Measurements from ENCODE around the gene MLANA. TPM values are rescaled to one million over a fixed set of nuclear protein-coding genes. Genes with fewer than 3 reads are reported as not detected.

The MLANA gene
- polyA plus RNA-seq, 1 donor from 2014 or later = not detected

DNA sequence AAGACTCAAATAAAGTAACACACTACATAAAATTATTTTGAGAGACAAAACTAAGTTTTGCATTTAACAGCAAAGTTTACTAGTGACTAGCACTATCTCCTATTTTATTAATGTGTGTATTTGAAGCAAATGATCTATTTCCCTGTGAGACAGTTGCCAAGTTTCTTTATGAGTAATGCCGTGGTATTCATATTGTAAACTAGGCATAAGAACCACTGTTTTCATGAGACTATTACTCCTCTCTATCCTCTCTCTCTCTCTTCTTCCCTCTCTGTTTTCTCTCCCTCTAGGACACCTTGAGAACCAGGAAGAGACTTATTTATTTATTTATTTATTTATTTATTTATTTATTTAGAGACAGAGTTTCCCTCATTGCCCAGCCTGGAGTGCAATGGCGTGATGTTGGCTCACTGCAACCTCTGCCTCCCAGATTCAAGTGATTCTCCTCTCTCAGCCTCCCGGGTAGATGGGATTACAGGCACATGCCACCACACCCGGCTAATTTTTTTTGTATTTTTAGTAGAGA is 61.1 kb downstream of the MLANA start:
- Histone ChIP-seq H3K9me2 (ENCODE audit: insufficient read depth, low read length) (no peaks in the 10 kb centered on the region), H3K4me2 (ENCODE audit: low read length) (no peak overlapping the region), H4K20me1 (ENCODE audit: insufficient read depth) (no peaks in the 10 kb centered on the region), H2AFZ (ENCODE audit: low read depth, low read length) (no peak overlapping the region), H3F3A (ENCODE audit: insufficient read depth, low read length, poor library complexity, severe bottlenecking) (no peaks in the 10 kb centered on the region), H3K4me3 (ENCODE audit: low read length) (no peak overlapping the region), H3K9ac (ENCODE audit: low read length) (no peak overlapping the region), H3K79me2 (replicated peaks; ENCODE audit: insufficient read depth, low read length) (no peaks in the 10 kb centered on the region), H3K27ac (ENCODE audit: low read length) (no peak overlapping the region), H3K9me3 (ENCODE audit: low read length) (no peaks in the 10 kb centered on the region), H3K27me3 (ENCODE audit: insufficient read depth, low read depth, low read length) (no peaks in the 10 kb centered on the region), H3K36me3 (ENCODE audit: insufficient read depth, low read length) (no peaks in the 10 kb centered on the region)
- TF ChIP-seq, protein P1, sequence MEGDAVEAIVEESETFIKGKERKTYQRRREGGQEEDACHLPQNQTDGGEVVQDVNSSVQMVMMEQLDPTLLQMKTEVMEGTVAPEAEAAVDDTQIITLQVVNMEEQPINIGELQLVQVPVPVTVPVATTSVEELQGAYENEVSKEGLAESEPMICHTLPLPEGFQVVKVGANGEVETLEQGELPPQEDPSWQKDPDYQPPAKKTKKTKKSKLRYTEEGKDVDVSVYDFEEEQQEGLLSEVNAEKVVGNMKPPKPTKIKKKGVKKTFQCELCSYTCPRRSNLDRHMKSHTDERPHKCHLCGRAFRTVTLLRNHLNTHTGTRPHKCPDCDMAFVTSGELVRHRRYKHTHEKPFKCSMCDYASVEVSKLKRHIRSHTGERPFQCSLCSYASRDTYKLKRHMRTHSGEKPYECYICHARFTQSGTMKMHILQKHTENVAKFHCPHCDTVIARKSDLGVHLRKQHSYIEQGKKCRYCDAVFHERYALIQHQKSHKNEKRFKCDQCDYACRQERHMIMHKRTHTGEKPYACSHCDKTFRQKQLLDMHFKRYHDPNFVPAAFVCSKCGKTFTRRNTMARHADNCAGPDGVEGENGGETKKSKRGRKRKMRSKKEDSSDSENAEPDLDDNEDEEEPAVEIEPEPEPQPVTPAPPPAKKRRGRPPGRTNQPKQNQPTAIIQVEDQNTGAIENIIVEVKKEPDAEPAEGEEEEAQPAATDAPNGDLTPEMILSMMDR (IDR thresholded peaks at IDR 0.05; ENCODE audit: poor library complexity, severe bottlenecking) = no peak
- no peak for TF ChIP-seq EZH2 (IDR thresholded peaks at IDR 0.05; ENCODE audit: borderline replicate concordance, insufficient read depth, low read length, poor library complexity, severe bottlenecking)
- no peak for TF ChIP-seq SMC3 (conservative IDR thresholded peaks at IDR 0.05; ENCODE audit: poor library complexity)
- no peak for TF ChIP-seq MXI1 (conservative IDR thresholded peaks at IDR 0.05; ENCODE audit: poor library complexity, severe bottlenecking)
- TF ChIP-seq POLR2AphosphoS5 (IDR thresholded peaks at IDR 0.05) = no peak
- no peak for TF ChIP-seq TAF1 (IDR thresholded peaks at IDR 0.05; ENCODE audit: low read depth)
- TF ChIP-seq RAD21 (conservative IDR thresholded peaks at IDR 0.05) = no peak
- no peak for TF ChIP-seq EP300 (conservative IDR thresholded peaks at IDR 0.05; ENCODE audit: poor library complexity, severe bottlenecking)
- TF ChIP-seq, protein P2, sequence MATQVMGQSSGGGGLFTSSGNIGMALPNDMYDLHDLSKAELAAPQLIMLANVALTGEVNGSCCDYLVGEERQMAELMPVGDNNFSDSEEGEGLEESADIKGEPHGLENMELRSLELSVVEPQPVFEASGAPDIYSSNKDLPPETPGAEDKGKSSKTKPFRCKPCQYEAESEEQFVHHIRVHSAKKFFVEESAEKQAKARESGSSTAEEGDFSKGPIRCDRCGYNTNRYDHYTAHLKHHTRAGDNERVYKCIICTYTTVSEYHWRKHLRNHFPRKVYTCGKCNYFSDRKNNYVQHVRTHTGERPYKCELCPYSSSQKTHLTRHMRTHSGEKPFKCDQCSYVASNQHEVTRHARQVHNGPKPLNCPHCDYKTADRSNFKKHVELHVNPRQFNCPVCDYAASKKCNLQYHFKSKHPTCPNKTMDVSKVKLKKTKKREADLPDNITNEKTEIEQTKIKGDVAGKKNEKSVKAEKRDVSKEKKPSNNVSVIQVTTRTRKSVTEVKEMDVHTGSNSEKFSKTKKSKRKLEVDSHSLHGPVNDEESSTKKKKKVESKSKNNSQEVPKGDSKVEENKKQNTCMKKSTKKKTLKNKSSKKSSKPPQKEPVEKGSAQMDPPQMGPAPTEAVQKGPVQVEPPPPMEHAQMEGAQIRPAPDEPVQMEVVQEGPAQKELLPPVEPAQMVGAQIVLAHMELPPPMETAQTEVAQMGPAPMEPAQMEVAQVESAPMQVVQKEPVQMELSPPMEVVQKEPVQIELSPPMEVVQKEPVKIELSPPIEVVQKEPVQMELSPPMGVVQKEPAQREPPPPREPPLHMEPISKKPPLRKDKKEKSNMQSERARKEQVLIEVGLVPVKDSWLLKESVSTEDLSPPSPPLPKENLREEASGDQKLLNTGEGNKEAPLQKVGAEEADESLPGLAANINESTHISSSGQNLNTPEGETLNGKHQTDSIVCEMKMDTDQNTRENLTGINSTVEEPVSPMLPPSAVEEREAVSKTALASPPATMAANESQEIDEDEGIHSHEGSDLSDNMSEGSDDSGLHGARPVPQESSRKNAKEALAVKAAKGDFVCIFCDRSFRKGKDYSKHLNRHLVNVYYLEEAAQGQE (IDR thresholded peaks at IDR 0.05; ENCODE audit: borderline replicate concordance) = no peak

DNA sequence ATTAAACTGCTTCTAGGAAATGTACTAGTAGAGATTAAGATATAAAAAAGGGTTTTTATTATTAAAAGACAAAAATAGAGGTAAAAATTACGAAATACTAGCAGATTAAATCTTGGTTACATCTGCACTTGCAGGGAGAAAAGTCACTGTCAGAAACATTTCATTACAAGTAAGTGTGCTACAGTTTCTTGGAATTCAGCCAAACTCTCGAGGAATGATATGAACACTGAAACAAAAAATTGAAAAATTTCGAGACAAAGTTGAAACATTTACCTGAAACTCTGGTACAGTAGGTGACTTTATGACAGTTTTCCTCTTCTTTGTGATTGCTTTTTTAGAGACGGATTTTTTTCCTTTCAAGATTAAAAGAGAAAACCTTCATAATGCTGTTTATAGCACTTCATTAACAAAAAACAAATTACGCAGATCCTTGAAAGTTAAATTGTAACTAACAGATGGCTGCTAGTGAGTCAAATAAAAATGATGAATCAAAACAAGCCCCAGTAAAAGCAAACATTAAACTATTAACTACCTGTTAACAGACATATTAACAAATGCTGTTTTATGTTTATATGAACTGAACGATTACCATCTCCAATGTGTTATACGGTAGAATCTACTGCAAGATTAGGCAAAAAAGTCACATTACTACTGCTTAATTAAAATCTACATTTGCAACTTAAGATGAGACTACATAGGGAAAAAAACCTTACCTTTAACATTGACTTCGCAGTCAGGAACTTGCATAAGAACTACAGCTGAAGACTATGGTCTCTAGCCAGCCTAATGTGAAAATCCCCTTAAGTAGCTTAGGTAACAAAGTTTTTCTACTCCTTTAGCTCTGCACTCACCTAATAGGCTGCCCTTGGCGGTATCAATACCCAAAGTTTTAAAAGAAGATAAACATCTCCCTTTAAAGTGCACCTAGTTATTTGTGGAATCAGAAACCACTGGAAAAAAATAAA is 63.3 kb downstream of the MLANA start:
- no peak overlapping the region for H3K4me3 ChIP-seq (ENCODE audit: low read length)
- no peaks in the 10 kb centered on the region for H3K79me2 ChIP-seq (replicated peaks; ENCODE audit: insufficient read depth, low read length)
- no peaks in the 10 kb centered on the region for H3K27me3 ChIP-seq (ENCODE audit: insufficient read depth, low read depth, low read length)
- TF ChIP-seq EP300 (conservative IDR thresholded peaks at IDR 0.05; ENCODE audit: poor library complexity, severe bottlenecking) (no peak), SMC3 (conservative IDR thresholded peaks at IDR 0.05; ENCODE audit: poor library complexity) (no peak), MXI1 (conservative IDR thresholded peaks at IDR 0.05; ENCODE audit: poor library complexity, severe bottlenecking) (no peak), RAD21 (conservative IDR thresholded peaks at IDR 0.05) (no peak), POLR2AphosphoS5 (IDR thresholded peaks at IDR 0.05) (no peak), TAF1 (IDR thresholded peaks at IDR 0.05; ENCODE audit: low read depth) (no peak), EZH2 (IDR thresholded peaks at IDR 0.05; ENCODE audit: borderline replicate concordance, insufficient read depth, low read length, poor library complexity, severe bottlenecking) (no peak)
- TF ChIP-seq, protein P2 (IDR thresholded peaks at IDR 0.05; ENCODE audit: borderline replicate concordance) = no peak
- TF ChIP-seq, protein P1 (IDR thresholded peaks at IDR 0.05; ENCODE audit: poor library complexity, severe bottlenecking) = no peak
- H3K4me2 ChIP-seq (ENCODE audit: low read length) = no peak overlapping the region
- H3K27ac ChIP-seq (ENCODE audit: low read length) = no peak overlapping the region
- no peaks in the 10 kb centered on the region for H4K20me1 ChIP-seq (ENCODE audit: insufficient read depth)
- H3K9ac ChIP-seq (ENCODE audit: low read length) = no peak overlapping the region
- H3F3A ChIP-seq (ENCODE audit: insufficient read depth, low read length, poor library complexity, severe bottlenecking) = no peaks in the 10 kb centered on the region
- no peaks in the 10 kb centered on the region for H3K36me3 ChIP-seq (ENCODE audit: insufficient read depth, low read length)
- H3K9me2 ChIP-seq (ENCODE audit: insufficient read depth, low read length) = no peaks in the 10 kb centered on the region
- no peaks in the 10 kb centered on the region for H3K9me3 ChIP-seq (ENCODE audit: low read length)
- H2AFZ ChIP-seq (ENCODE audit: low read depth, low read length) = no peak overlapping the region
